GM12892 (cell line): Measurements from ENCODE around the gene LVRN.

ENCODE experiments used
- POLR2A ChIP-seq: IDR thresholded peaks from 2 replicates; pipeline ENCODE4 v1.6.1; 2011; ENCODE audit warnings: low read depth, low read length, control low read depth
- POLR2AphosphoS5 ChIP-seq: IDR thresholded peaks from 2 replicates; pipeline ENCODE4 v1.6.1; 2011; ENCODE audit warnings: low read depth, low read length, control low read depth

DNA sequence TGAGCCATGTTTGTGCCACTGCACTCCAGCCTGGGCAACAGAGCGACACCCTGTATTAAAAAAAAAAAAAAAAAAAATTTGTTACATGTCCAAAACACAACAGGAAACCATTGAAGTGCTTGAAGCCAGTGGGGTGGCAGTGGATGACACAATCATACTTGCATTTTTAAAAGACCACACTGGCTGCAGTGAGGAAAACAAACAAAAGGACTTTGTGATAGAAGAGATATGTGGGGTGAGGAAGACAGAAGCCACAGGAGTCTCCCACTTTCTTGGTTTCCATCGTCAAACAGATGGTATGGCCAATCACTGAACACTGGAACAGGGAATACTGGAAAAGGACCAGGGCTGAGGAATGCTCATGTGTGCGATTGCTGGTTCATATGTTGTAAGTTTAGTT lies 101.7 kb downstream of the LVRN start:
- TF ChIP-seq POLR2AphosphoS5 (no peak), POLR2A (no peak)
